GM19397 (cell line): ENCODE measurements around the gene PDCD1LG2.
"Not testable (repeated sequence)": the region's sequence is repeated elsewhere in the genome, so short reads cannot be mapped to it uniquely, and the experiment has no call there.

Experiments
- ATAC-seq: cut with Tn5 transposase; IDR thresholded peaks from one replicate; pipeline ENCODE4 v1.9.1; 2021; ENCODE audit warnings: mild to moderate bottlenecking, moderate library complexity; ENCODE audit not compliant: unreplicated experiment

The PDCD1LG2 gene

GRCh38 chr9:5510360-5510931 lies at the start of gene PDCD1LG2:
Gene PDCD1LG2, plus strand, starts transcription at chr9:5510531. Its CDS starts 12,016 bp downstream, at chr9:5522547.
- peak; percentile 59 for ATAC-seq

DNA sequence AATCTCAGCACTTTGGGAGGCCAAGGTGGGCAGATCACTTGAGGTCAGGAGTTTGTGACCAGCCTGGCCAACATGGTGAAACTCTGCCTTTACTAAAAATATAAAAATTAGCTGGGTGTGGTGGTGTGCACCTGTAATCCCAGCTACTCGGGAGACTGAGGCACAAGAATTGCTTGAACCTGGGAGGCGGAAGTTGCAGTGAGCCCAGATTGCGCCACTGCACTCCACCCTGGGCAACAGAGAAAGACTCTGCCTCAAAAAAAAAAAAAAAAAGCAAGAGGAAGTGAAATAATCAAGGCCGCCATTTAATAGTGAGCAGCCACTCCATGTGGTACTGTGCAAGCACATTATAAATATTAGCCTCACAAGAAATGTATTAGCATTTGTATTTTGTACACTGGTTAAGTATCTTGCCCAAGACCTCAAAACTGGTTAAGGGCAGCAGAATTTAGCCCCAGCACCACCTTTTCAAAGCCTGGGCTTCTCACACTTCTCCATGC lies 45.5 kb upstream of the PDCD1LG2 start:
- not testable (repeated sequence) for ATAC-seq

GRCh38 chr9:5466005-5466404 lies 44.3 kb upstream of the PDCD1LG2 start:
- no peak for ATAC-seq

DNA sequence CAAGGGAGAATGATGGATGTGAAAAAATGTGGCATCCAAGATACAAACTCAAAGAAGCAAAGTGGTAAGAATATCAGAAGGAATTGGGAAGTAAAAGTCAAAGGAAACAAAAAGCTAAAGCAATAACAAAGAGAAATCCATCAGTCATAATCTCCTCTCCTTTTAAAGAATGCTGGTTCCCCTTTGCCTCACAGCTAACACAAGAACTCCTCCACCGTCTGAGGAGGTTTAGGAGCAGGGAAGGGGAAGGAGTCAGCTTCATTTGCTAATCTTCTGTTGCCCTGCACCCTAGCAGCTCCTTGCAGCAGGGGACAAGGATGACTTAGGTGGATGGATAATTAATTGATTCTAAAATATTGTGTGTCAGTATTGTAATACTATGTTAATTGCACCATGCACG lies 43.6 kb upstream of the PDCD1LG2 start:
- no peak for ATAC-seq

DNA sequence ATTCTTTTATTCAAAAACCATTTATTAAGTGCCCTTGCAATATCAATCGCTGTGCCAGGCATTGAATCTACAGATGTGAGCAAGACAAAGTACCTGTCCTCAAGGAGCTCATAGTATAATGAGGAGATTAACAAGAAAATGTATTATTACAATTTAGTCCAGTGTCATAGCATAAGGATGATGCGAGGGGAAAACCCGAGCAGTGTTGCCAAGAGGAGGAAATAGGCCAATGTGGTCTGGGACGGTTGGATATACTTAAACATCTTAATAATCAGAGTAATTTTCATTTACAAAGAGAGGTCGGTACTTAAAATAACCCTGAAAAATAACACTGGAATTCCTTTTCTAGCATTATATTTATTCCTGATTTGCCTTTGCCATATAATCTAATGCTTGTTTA lies 41.5 kb upstream of the PDCD1LG2 start:
- no peak for ATAC-seq

DNA sequence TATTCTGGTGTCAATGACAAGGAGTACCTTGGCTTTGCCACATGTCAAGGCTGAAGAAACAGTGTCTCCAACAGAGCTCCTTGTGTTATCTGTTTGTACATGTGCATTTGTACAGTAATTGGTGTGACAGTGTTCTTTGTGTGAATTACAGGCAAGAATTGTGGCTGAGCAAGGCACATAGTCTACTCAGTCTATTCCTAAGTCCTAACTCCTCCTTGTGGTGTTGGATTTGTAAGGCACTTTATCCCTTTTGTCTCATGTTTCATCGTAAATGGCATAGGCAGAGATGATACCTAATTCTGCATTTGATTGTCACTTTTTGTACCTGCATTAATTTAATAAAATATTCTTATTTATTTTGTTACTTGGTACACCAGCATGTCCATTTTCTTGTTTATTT lies 40.2 kb upstream of the PDCD1LG2 start:
- no peak for ATAC-seq

DNA sequence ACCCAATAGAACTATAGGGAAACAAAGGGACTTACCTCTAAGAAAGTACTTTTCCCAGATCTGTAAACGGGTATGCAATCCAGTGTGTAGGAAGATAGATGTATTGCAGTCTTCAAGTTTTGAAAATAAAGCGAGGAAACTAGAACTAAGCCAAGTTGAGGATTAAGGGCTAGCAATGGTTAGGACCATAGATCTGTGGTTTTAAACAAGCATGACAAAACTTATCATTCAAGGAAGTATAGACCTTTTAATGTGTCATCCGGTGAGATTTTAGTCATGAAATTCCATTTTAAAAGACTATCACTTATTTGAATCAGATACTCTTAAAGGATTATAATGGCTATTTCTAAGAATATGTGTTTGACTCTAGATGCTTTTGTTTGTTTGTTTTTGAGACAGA lies 39.5 kb upstream of the PDCD1LG2 start:
- ATAC-seq: no peak

GRCh38 chr9:5475611-5476010 lies 34.7 kb upstream of the PDCD1LG2 start:
- ATAC-seq: not testable (repeated sequence)

GRCh38 chr9:5478206-5478605 lies 32.1 kb upstream of the PDCD1LG2 start:
- ATAC-seq: no peak

DNA sequence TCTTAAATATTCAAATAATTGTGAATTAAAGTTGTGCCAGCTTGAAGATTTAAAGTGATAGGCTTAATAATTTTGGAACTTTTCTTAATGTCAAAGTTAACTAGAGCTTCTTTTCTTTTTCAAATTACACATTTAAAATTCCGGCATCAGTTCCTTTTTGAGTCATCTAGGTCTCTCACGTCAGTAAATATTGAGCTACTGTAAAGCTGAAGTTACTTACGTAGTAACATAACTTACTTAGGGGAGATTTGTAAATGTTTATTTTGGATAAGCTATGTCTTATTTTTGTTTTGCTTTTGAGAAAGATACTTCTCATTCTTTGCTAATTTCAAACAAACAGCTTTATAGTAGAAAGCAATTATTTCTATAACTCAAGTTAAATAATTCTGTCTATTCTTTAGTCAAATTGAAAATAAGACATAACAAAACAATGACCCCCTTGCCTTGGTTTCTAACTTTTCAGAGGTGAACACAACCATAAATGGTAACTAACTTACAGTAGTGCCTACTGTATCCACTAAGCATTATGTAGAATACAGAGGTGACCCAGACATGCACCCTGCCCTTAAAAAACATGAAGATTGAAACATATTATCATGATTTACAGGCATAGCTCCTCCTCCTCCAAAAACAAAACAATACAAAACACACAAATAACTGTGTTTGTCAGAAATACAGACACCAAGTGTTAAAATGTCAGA lies 30.2 kb upstream of the PDCD1LG2 start:
- ATAC-seq: no peak

GRCh38 chr9:5480919-5481318 lies 29.4 kb upstream of the PDCD1LG2 start:
- no peak for ATAC-seq

DNA sequence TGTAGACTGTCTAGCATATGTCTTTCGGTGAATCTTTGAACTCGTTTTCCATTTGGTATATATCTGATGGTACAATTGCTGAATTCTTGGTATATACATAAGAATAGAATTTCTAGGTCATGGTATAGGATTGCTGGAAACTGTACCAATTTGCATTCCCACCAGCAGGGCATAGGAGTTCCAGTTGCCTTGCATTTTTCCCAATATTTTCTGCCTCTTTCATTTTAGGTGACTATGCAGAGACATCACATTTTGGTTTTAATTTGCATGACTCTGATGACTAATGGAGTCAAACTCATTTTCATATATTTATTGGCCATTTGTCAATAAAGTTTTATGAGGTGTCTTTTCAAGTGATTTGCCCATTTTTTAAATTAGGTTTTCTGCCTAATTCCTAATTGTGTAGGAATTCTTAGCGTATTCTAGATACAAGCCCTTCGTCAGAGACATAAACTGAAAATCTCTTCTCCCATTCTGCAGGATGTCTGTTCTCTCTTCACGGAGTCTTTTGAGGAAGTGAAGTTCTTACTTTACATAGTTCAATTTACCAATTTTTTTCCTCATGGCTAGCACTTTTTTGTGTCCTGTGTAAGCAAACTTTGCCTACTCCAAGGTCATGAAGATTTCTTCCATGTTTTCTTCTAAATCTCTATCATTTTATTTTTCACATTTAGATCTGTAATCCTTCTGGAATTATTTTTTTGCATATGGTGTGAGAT lies 28.9 kb upstream of the PDCD1LG2 start:
- no peak for ATAC-seq

- ATAC-seq: no peak
Measured at GRCh38 chr9:5482194-5482593, 28.1 kb upstream of the PDCD1LG2 start.

DNA sequence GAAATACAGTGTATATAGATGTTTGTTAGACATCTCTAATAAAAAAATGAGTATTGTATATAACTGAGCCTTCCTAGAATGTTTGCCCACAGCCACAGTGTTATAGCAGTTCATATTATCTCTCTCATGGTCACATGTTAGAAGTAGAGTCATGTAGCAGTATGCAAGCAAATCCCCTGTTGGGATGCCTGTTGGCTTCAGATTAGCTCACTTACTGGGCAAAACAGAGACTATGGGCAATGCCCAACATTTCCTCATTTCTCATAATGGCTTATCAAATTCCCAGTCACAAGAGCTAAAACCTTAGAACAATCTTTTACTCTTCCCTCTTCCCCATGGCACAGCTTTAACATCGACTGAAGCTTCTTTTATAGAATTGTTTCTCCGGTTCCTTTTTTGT lies 27.0 kb upstream of the PDCD1LG2 start:
- ATAC-seq: no peak

DNA sequence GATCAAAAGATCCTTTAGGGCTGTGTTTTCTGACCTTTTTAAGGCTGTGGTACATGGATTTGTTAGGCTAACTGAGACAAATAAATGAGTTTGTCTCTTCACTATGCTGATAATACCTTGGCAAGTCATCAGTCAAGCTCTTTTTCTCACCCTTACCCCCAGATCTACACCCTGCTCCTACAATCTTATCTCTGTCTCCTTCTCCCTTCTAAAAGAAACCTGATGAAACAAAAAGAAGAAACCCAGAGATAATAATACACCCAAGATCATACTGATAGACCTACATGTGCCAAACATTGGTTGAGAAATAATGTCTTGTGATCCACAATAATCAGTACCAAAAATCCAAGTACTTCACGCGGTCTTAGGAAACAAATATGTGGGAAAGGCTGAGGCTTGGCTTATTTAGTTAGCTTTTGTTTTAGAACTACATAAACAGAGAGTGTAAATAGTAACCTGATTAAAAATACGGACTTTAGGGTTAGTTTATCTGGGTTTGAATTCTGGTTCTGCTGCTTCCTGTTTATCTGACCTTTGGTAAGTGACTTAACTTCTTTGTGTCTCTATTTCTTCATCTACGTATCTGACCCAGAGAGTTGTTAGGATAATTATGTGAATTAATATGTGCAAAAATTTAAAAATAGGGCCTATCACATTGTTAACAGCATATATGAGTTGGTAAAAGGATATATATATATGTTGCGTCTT lies 24.8 kb upstream of the PDCD1LG2 start:
- ATAC-seq: no peak

DNA sequence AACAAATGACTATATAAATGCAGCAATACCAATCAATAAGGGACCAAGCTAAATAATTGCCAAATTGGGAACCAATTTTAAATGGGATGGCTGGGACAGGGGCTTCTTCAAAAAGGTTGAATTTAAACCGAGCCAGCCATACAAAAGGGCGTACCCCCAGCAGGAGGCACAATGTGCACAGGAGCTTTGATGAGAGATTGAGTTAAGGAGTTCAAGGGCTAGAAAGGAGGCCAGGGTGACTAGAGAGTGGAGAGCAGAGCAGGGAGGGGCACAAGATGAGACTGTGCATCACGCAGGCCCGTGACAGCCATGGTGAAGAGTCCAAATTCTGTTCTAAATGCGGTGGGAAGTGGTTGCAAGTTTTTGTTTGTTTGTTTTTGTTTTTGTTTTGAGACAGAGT lies 23.3 kb upstream of the PDCD1LG2 start:
- ATAC-seq: no peak

- ATAC-seq: no peak
Measured at GRCh38 chr9:5488221-5489008, 21.9 kb upstream of the PDCD1LG2 start.

GRCh38 chr9:5489630-5490490 lies 20.5 kb upstream of the PDCD1LG2 start:
- ATAC-seq: no peak

- no peak for ATAC-seq
Measured at GRCh38 chr9:5492965-5493678, 17.2 kb upstream of the PDCD1LG2 start.
